NCI-H345 (cell line): Measurements from ENCODE around the gene NSD1.

Source experiments
- DNase-seq: peaks from one replicate; lab custom pipeline; 2025; lab: John Stamatoyannopoulos, UW

Gene NSD1

GRCh38 chr5:177097016-177097985, 36.3 kb upstream of the NSD1 start:
- DNase-seq, result no peak

GRCh38 chr5:177098120-177098469, 35.5 kb upstream of the NSD1 start:
- no peak for DNase-seq

- DNase-seq, result no peak
Observed at GRCh38 chr5:177098470-177099141, 35.0 kb upstream of the NSD1 start.

GRCh38 chr5:177099422-177100093, 34.0 kb upstream of the NSD1 start:
- peak; percentile 88 for DNase-seq

GRCh38 chr5:177100714-177101121, 32.9 kb upstream of the NSD1 start:
- DNase-seq, result no peak

- no peak for DNase-seq
Observed at GRCh38 chr5:177103523-177104253, 29.9 kb upstream of the NSD1 start.

GRCh38 chr5:177105691-177106476, 27.7 kb upstream of the NSD1 start:
- no peak for DNase-seq

- no peak for DNase-seq
Observed at GRCh38 chr5:177107159-177107558, 26.4 kb upstream of the NSD1 start.

- no peak for DNase-seq
Observed at GRCh38 chr5:177109810-177110209, 23.8 kb upstream of the NSD1 start.

GRCh38 chr5:177111720-177112394, 21.7 kb upstream of the NSD1 start:
- DNase-seq, result peak; percentile 68

GRCh38 chr5:177112589-177113220, 20.9 kb upstream of the NSD1 start:
- no peak for DNase-seq

- DNase-seq, result peak; percentile 77
Observed at GRCh38 chr5:177113566-177114424, 19.8 kb upstream of the NSD1 start.

- no peak for DNase-seq
Observed at GRCh38 chr5:177116631-177117373, 16.8 kb upstream of the NSD1 start.

- DNase-seq, result no peak
Observed at GRCh38 chr5:177117441-177118045, 16.0 kb upstream of the NSD1 start.

- DNase-seq, result no peak
Observed at GRCh38 chr5:177122566-177122965, 11.0 kb upstream of the NSD1 start.

- DNase-seq, result no peak
Observed at GRCh38 chr5:177123789-177124485, 9.6 kb upstream of the NSD1 start.

GRCh38 chr5:177124486-177124991, 9.0 kb upstream of the NSD1 start:
- DNase-seq, result no peak
